GM12864 (cell line): Measurements from ENCODE around the gene GRM7.

ENCODE experiments used
- DNase-seq: peaks from one replicate; pipeline ENCODE4 v3.0.0-alpha.2; 2011; ENCODE audit warnings: low read depth
- H3K4me3 ChIP-seq: 2 replicates; pipeline ENCODE4 v1.5.1; 2011; ENCODE audit warnings: mild to moderate bottlenecking, low read depth, low read length, control low read depth
- TF ChIP-seq, protein P1 (sequence below): IDR thresholded peaks from 2 replicates; pipeline ENCODE4 v1.5.1; 2011; ENCODE audit warnings: low read depth, mild to moderate bottlenecking, moderate library complexity, low read length, control low read depth, inconsistent platforms; ENCODE audit errors: missing control alignments

The GRM7 gene

DNA sequence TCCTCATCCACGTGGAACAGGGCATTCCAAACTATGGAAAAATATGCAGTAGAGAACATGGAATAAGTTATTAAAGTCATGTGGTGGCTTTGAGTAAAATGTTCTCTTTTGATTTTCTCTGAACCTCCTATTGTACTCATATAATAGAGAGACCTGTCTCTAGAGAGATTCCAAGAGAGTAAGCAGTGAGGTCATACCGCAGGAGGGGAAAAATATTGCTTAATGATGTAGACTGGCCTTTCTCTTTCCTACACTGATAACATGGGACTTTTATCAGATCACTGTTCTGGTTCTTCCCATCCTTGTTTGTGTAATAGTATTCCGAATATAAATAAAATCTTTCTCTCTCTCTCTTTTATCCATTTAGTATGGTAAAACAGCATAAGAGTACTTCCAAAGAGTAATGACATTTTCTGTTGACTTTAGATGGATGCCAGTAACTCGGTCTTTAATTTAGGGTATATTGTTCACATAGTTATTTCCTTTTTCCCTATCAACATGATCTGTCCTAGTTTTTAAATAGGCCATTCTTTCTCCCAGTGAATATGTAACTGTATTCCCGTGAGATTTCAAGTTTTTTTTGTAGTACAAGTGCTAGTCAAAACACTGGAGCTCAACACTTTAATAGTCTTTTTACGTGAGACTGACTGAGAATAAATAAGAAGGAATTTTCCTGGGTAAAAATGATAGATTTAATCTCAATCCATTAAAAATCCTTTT is 826.7 kb downstream of the GRM7 start:
- TF ChIP-seq, protein P1, sequence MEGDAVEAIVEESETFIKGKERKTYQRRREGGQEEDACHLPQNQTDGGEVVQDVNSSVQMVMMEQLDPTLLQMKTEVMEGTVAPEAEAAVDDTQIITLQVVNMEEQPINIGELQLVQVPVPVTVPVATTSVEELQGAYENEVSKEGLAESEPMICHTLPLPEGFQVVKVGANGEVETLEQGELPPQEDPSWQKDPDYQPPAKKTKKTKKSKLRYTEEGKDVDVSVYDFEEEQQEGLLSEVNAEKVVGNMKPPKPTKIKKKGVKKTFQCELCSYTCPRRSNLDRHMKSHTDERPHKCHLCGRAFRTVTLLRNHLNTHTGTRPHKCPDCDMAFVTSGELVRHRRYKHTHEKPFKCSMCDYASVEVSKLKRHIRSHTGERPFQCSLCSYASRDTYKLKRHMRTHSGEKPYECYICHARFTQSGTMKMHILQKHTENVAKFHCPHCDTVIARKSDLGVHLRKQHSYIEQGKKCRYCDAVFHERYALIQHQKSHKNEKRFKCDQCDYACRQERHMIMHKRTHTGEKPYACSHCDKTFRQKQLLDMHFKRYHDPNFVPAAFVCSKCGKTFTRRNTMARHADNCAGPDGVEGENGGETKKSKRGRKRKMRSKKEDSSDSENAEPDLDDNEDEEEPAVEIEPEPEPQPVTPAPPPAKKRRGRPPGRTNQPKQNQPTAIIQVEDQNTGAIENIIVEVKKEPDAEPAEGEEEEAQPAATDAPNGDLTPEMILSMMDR, result no peak
- no peak overlapping the region for H3K4me3 ChIP-seq
- no peak for DNase-seq

DNA sequence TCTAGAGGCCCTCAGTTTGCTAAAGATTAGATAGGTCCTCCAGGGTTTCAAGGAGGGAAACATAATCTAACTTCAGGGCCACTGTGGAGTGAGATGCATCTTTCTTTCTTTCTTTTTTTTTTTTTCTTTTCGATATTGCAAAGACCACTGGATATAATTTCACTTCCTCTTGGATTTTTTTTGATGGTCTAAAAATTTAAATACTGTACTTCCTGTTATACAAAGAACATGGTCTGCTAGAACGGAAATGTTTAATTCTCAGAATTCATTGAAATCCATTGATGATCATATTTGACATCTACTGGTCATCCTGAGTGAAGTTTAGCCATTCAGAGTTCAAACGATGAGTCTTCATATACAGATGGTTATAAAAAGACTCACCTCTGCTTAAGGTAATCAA is 832.0 kb downstream of the GRM7 start:
- DNase-seq, result no peak
- TF ChIP-seq, protein P1, result no peak
- H3K4me3 ChIP-seq, result no peak overlapping the region

GRCh38 chr3:7693976-7694375 is 833.1 kb downstream of the GRM7 start:
- TF ChIP-seq, protein P1, result no peak
- DNase-seq, result no peak

GRCh38 chr3:7695049-7695448 is 834.1 kb downstream of the GRM7 start:
- TF ChIP-seq, protein P1, result no peak
- DNase-seq, result no peak
- H3K4me3 ChIP-seq, result no peak overlapping the region

More at GRCh38 chr3:7693976-7694375, 833.1 kb downstream of the GRM7 start:
- no peak overlapping the region for H3K4me3 ChIP-seq

DNA sequence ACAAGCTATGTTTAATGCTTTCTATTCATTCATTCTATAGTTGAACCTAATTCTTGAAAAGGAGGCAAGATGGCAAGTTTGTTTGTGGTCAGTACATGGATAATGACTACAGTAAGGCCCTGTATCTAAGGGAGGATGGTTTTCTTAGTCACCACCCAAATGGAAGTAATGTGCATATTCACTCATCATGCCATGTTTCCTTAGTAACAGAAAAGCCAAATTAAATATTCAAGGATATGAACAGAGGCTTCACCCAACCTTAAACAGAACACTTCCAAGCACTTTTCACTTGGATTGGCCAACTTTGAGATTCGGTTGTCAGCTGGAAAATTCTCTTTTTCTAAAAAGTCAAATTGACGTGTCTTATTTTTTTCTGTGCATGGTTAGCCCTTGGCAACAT is 835.4 kb downstream of the GRM7 start:
- no peak for DNase-seq
- TF ChIP-seq, protein P1, result no peak
- no peak overlapping the region for H3K4me3 ChIP-seq

GRCh38 chr3:7697548-7697947 is 836.6 kb downstream of the GRM7 start:
- H3K4me3 ChIP-seq, result no peak overlapping the region
- DNase-seq, result no peak
- TF ChIP-seq, protein P1, result no peak

DNA sequence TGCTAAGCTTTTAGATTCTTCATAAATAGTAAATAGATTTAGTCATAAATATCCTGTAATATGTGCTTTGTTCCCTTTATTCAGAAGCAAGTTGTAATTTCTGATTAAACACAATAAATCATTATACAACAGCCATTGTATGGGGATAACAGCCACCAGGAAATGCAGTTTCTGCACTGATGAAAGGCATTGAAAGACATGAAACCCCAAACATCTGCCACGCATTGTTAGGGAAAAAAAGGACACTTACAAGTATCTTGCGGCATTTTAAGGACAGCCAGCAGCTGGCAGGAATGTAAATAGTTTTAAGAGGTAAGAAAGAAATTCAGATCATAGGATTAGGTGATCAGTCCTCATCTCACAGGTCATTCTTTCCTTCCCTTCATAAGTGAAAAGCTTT is 839.6 kb downstream of the GRM7 start:
- no peak for DNase-seq
- no peak overlapping the region for H3K4me3 ChIP-seq
- TF ChIP-seq, protein P1, result no peak
